ENCODE data around the gene MUC13. TPM values are rescaled to one million over a fixed set of nuclear protein-coding genes. Genes with fewer than 3 reads are reported as not detected.

MUC13 gene
- total RNA-seq, 1 experiment from 2014 or later = 0.13 TPM

DNA sequence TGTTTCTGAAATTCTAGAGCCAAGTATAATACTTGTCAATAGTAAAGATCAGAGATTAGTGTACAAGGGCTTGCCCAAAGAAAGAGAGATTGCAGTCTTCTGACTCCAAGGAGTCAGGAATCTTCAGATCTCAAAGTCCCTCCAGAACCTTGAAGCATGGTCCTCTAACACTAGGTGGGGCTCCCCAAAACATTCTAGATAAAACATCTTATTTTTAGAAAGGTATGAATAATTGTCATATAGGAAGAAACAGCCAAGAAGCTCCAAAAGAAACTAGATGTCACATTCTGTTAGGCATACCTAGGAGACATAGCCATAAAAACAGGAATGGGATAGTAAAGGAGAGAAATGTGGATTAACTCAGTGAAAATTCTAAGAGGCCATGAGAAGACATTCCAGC lies 10.7 kb downstream of the MUC13 start:
- Histone ChIP-seq H3K27me3 (ENCODE audit: control insufficient read depth, insufficient read depth, low read length) (no peaks in the 10 kb centered on the region), H3K36me3 (ENCODE audit: control insufficient read depth, insufficient read depth, low read length) (no peaks in the 10 kb centered on the region), H3K4me1 (ENCODE audit: control insufficient read depth, insufficient read depth, low read length) (no peaks in the 10 kb centered on the region), H3K4me3 (ENCODE audit: low read depth in 2 of 2, low read length in 2 of 2) (no peak overlapping the region), H3K27ac (ENCODE audit: low read length) (no peak overlapping the region), H3K9me3 (ENCODE audit: control insufficient read depth, insufficient read depth, low read depth, low read length) (no peaks in the 10 kb centered on the region)
- in situ Hi-C loops (cut with HindIII; ENCODE audit: low pct_unique_long_range_greater_than_20kb, low sequenced_read_pairs) (no loop called here), intact Hi-C loops (cut with micrococcal nuclease; ENCODE audit: unreplicated experiment) (no loop called here)
- no peak for TF ChIP-seq TCF7L2 (IDR thresholded peaks at IDR 0.05; ENCODE audit: low read depth, low read length)
- TF ChIP-seq, protein P1, sequence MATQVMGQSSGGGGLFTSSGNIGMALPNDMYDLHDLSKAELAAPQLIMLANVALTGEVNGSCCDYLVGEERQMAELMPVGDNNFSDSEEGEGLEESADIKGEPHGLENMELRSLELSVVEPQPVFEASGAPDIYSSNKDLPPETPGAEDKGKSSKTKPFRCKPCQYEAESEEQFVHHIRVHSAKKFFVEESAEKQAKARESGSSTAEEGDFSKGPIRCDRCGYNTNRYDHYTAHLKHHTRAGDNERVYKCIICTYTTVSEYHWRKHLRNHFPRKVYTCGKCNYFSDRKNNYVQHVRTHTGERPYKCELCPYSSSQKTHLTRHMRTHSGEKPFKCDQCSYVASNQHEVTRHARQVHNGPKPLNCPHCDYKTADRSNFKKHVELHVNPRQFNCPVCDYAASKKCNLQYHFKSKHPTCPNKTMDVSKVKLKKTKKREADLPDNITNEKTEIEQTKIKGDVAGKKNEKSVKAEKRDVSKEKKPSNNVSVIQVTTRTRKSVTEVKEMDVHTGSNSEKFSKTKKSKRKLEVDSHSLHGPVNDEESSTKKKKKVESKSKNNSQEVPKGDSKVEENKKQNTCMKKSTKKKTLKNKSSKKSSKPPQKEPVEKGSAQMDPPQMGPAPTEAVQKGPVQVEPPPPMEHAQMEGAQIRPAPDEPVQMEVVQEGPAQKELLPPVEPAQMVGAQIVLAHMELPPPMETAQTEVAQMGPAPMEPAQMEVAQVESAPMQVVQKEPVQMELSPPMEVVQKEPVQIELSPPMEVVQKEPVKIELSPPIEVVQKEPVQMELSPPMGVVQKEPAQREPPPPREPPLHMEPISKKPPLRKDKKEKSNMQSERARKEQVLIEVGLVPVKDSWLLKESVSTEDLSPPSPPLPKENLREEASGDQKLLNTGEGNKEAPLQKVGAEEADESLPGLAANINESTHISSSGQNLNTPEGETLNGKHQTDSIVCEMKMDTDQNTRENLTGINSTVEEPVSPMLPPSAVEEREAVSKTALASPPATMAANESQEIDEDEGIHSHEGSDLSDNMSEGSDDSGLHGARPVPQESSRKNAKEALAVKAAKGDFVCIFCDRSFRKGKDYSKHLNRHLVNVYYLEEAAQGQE (IDR thresholded peaks at IDR 0.05; ENCODE audit: insufficient read depth in 1 of 2, low read depth in 2 of 2, low read length in 1 of 2) = no peak
- ATAC-seq (no peak), DNase-seq (ENCODE audit: low read depth, low spot score) (no peak)
- ChIA-PET CTCF (no interaction called here), POLR2A (no interaction called here)
- BruUV-seq (replicated peaks) = no TSS peak

DNA sequence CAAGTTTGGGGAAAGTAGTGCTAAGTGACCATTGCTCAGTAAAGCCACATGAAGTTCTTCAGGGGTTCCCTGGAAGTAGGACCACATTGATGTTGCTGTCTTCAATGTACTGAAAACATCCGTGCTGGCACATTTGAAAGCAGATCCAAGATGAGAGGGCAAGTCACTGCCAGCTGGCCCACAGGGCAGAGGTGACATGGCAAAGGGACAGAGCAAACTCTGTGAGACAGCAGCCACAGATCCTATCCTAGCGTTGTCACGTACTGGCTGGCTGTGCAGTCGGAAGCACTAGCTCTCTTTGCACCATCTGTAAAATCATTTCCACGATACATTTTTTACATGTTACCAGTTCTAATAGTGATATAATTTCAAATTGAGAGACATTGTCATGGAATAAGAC lies 13.8 kb downstream of the MUC13 start:
- Histone ChIP-seq H3K4me3 (ENCODE audit: low read depth in 2 of 2, low read length in 2 of 2) (no peak overlapping the region), H3K27me3 (ENCODE audit: control insufficient read depth, insufficient read depth, low read length) (no peaks in the 10 kb centered on the region), H3K36me3 (ENCODE audit: control insufficient read depth, insufficient read depth, low read length) (no peaks in the 10 kb centered on the region), H3K27ac (ENCODE audit: low read length) (no peak overlapping the region), H3K9me3 (ENCODE audit: control insufficient read depth, insufficient read depth, low read depth, low read length) (no peaks in the 10 kb centered on the region), H3K4me1 (ENCODE audit: control insufficient read depth, insufficient read depth, low read length) (no peaks in the 10 kb centered on the region)
- ATAC-seq (0 out of 2 replicates have a peak, but pooled peaks have one; percentile 51), DNase-seq (ENCODE audit: low read depth, low spot score) (no peak)
- TF ChIP-seq, protein P2, sequence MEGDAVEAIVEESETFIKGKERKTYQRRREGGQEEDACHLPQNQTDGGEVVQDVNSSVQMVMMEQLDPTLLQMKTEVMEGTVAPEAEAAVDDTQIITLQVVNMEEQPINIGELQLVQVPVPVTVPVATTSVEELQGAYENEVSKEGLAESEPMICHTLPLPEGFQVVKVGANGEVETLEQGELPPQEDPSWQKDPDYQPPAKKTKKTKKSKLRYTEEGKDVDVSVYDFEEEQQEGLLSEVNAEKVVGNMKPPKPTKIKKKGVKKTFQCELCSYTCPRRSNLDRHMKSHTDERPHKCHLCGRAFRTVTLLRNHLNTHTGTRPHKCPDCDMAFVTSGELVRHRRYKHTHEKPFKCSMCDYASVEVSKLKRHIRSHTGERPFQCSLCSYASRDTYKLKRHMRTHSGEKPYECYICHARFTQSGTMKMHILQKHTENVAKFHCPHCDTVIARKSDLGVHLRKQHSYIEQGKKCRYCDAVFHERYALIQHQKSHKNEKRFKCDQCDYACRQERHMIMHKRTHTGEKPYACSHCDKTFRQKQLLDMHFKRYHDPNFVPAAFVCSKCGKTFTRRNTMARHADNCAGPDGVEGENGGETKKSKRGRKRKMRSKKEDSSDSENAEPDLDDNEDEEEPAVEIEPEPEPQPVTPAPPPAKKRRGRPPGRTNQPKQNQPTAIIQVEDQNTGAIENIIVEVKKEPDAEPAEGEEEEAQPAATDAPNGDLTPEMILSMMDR (IDR thresholded peaks at IDR 0.05) = no peak
- TF ChIP-seq POLR2AphosphoS5 (IDR thresholded peaks at IDR 0.05; ENCODE audit: low read depth, low read length) (no peak), SIN3A (IDR thresholded peaks at IDR 0.05; ENCODE audit: borderline replicate concordance, insufficient read depth, low read depth, low read length) (no peak), TCF7L2 (IDR thresholded peaks at IDR 0.05; ENCODE audit: low read depth, low read length) (no peak)
- TF ChIP-seq, protein P1 (IDR thresholded peaks at IDR 0.05; ENCODE audit: insufficient read depth in 1 of 2, low read depth in 2 of 2, low read length in 1 of 2) = no peak
- intact Hi-C loops (cut with micrococcal nuclease; ENCODE audit: unreplicated experiment) = no loop called here
- CTCF ChIA-PET = no interaction called here
- POLR2A ChIA-PET = no interaction called here
- no TSS peak for BruUV-seq (replicated peaks)
- in situ Hi-C loops (cut with HindIII; ENCODE audit: low pct_unique_long_range_greater_than_20kb, low sequenced_read_pairs) = no loop called here

Data from Panc1 (cell line).